HuH-7.5 (cell line): ENCODE data around the gene GPATCH3.
"Not testable (repeated sequence)": the region's sequence is repeated elsewhere in the genome, so short reads cannot be mapped to it uniquely, and the experiment has no call there.

Experiments
- DNase-seq: peaks from one replicate; pipeline ENCODE4 v3.0.0; 2011; ENCODE audit warnings: low spot score

The GPATCH3 gene

GRCh38 chr1:26913389-26913753, 13.1 kb upstream of the GPATCH3 start:
- no peak for DNase-seq

- no peak for DNase-seq
Observed at GRCh38 chr1:26912147-26912490, 11.9 kb upstream of the GPATCH3 start.

GRCh38 chr1:26911399-26912146, 11.3 kb upstream of the GPATCH3 start:
- DNase-seq: no peak

- peak; percentile 77 for DNase-seq
Observed at GRCh38 chr1:26910343-26911160, 10.3 kb upstream of the GPATCH3 start.

- no peak for DNase-seq
Observed at GRCh38 chr1:26909951-26910342, 9.7 kb upstream of the GPATCH3 start.

GRCh38 chr1:26907071-26907917, 7.0 kb upstream of the GPATCH3 start:
- no peak for DNase-seq

- DNase-seq: no peak
Observed at GRCh38 chr1:26900815-26901511, 696 bp upstream of the GPATCH3 start.

DNA sequence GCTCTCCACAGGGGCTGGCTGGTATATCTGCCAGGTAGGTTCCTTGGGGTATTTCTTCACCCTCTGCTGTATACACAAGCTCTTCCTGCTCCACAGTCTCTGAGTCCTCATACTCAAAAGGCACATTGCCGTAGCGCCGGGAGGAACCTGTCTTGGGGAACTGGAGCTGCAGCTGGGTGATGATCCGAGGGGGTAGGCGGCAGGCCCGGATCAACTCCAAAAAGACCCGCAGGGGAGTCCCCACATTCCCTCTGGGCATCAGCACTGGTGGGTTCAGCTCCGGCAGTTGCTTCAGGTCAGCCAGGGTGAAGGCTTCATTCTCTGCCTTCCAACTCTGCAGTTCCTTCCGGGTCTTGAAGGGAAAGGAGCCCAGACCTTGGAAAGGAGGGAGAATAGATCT, 2.9 kb downstream of the GPATCH3 start:
- no peak for DNase-seq

DNA sequence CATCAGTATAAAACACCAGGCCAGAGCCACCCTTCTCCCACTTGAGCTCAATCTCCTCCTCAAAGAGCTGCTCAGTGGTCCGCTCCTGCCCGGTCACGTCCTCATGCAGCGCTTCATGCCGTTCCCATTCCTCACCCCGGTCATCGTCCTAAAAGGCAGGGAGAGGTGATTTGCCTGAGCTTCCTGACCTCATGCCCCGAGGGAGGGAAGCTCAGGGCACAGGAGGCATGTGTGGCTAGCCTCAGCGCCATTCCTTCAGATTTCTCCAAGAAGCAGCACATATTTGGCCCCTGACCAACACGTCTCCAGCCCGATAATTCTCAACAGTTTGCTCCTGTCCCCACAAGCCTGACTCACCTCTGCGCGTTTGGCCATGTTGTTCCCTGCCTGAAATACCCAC, 6.0 kb downstream of the GPATCH3 start:
- no peak for DNase-seq

DNA sequence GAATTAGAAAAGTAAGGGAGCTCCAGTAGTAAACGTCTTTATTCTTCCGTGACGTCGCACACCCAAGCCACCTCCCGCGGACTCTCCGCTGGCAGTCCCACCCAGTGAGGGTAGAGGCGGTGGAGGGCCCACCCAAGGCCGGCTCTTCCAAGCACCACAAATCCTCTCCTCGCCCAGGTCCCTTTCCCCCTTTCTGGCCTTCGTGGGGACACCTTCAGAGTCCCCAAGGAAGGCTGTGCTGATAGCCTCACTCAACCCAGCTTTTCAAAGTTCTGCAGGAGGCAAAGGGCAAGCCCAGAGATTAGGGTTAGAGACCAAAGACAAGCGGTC, 9.8 kb downstream of the GPATCH3 start:
- DNase-seq: peak; percentile 42

DNA sequence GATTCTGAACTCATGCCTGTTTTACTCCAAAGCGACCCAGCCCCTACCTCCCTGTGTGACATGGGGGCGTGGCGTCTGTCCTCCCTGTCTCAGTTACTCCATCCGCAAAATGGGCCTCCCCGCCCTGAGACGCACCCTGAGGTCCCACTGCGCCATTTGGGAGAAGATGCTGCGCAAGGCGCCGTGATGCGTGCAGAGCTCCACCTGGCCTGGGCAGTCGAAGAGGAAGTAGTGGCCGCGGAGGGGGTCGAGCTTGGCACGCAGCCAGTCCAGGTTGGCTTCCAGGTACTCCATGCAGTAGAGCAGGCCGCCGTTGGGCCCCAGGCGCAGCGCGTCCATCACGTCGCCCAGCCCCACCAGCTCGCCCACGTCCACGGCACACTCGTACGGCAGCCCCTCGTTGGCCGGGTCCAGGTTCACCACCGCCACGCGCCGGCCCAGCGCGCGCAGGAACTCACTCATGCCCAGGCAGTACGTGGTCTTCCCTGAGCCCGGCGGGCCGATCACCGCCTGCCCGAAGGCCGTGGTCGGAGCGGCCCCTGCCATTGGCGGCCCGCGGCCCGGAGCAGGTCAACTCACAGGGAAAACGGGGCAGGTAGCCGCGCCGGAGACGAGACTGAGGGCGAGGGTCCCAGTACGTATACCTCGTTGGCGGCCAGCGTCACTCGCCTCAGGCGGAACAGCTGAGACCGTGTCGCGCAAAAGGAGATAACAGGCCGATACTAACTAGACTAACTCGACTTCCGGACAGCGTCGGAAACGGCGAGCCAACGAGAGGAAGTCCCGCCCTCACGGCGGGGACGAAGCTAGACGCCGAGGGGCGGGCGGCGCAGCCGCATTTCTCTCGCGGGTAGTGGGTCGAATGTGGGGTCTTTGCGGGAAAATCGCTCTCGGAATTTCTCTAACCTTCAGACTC, 10.5 kb downstream of the GPATCH3 start, which contains the start of gene GPN2:
GPN2 (minus strand) TSS at position 733 of the 916 bp plus-strand sequence; CDS start at position 546, 187 bp downstream.
- peak; percentile 75 for DNase-seq

DNA sequence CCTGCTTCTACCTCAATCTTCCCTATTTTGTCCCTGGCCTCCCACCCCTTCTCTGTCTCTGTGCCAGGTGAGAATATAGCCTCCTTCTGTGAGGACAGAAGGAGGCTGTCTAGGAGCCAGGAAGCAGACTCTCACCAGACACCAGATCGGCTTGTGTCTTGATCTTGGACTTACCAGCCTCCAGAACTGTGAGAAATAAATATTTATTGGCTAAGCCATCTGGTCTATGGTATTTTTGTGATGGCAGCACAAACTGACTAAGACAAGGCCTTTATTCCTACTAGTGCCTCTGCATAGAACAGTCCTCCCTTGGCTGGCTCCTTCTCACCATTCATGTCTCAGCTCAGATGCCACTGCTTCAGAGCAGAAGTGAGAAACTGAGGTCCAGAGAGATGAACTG, 12.0 kb downstream of the GPATCH3 start:
- DNase-seq: no peak

DNA sequence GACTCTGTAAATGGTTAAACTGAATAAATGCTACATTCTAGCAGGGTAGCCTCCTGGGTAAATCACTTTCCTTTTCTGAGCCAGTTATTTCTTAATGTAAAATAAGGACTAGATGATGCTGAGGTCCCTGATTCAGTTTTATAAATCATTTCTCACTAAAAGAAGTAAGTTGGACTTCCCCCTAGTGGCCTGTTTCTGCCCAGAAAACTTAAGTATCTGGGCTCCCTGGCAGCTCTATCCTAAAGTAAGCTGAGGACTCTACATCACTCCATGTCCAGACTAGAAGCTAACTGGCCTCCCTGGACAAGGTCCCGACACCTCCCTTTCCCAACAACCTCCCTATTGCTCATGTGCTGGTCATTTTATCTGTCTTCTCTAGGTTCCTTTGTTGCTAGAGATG, 13.1 kb downstream of the GPATCH3 start:
- DNase-seq: no peak

GRCh38 chr1:26882696-26883463, 17.4 kb downstream of the GPATCH3 start:
- no peak for DNase-seq

DNA sequence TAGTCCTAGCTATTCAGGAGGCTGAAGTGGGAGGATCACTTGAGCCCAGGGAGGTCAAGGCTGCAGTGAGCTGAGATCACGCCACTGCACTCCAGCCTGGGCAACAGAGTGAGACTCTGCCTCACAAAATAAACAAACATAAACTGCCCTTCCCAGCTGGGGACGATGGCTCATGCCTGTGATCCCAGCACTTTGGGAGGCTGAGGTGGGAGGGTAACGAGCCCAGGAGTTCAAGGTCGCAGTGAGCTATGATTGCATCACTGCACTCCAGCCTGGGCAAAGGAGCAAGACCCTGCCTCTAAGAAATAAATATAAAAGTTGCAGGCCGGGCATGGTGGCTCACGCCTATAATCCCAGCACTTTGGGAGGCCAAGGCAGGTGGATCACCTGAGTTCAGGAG, 18.7 kb downstream of the GPATCH3 start:
- not testable (repeated sequence) for DNase-seq

GRCh38 chr1:26879793-26880192, 20.5 kb downstream of the GPATCH3 start:
- no peak for DNase-seq

DNA sequence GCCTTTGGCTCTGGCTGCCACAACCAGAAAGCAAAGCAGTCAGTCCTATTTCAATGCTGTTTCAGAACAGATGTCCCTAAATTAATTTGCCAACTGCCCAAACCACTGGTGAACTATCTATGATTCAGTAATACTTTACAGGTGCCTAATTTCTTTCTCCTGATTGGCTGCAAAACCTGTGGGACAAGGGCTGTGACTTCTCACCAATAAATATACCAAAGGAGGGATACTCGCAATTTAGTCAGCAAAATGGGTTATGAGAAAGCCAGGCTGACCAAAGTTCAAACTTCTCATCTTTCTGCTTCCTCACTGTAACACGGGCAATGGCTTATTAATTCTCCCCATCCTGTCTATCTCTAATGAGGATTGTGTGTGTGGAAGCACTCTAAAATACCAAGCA, 22.9 kb downstream of the GPATCH3 start:
- no peak for DNase-seq

GRCh38 chr1:26874896-26875295, 25.4 kb downstream of the GPATCH3 start:
- no peak for DNase-seq

GRCh38 chr1:26873097-26873496, 27.2 kb downstream of the GPATCH3 start:
- not testable (repeated sequence) for DNase-seq
